ACHN (cell line): ENCODE data around the gene TCEANC2.
A peak's percentile ranks its signal among the peaks of the same experiment; 100 is the strongest.

Experiments
- DNase-seq: peaks from one replicate; pipeline ENCODE4 v3.0.0-alpha.2; 2015
- in situ Hi-C: cut with HindIII; loops from 2 replicates; pipeline ENCODE4 v1.10.0; 2017; ENCODE audit warnings: low sequenced_read_pairs, low pct_ligation_motif_present, low pct_unique_long_range_greater_than_20kb

The TCEANC2 gene

DNA sequence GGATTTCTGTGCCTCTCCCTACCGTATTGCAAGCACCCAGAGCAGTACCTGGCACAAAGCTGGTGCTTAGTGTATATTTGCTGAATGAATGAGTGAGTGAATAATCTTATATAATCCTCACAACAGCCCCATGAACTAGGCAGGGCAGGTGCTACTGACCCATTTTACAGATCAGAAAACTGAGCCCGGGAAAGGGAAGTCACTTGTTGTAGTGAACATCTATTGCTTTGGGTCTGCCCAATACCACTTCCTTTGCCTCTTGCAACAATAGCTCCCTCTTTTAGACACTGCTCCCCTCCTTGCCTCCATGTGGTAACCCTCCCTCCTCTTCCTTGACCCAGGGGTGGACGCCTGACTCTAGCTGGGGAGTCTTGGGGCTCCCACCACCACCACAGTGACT, 96.3 kb downstream of the TCEANC2 start:
- DNase-seq, result no peak
- in situ Hi-C loops, result no loop called here

DNA sequence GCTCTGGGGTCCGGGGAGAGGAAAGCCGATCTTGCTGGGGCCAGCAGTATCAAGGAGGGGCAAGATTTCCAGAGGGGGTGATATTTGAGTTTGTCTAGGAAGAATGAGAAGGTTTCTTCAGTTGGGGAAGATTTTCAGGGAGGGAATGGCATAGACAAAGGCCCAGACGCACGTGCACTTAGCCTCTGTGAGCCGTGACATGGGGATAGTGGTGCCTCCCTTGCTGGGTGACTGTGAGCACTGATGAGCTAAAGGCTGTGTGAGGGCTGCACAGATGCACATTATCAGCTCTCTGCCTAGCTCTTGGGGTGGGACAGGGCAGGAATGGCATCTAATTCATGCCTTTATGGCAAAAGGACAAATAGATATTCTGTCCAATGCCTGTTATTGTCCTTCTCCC, 97.6 kb downstream of the TCEANC2 start:
- no peak for DNase-seq
- in situ Hi-C loops, result no loop called here

DNA sequence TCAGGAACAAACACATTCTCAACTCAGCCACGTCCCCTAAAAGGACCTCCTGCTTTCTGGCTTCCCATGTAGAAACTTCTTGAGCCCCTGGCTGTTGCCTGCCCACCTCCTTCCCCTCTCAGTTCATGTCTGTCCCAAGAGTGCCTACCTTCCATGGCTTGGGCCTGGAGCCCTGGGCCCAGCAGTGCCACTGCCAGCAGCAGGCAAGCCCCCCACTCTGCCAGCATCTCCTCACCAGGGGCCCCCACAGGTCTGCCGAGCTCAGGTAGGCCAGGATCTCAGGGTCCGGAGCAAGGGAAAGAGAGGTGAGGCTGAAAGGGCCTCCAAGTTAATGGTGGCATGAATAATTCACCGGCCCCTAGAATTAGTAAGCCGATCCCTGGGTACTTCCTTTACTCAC, 99.3 kb downstream of the TCEANC2 start, which contains the start of gene CDCP2:
CDCP2 (minus strand) TSS at position 305 of the 400 bp plus-strand sequence; CDS start at position 227, 78 bp downstream.
- in situ Hi-C loops, result no loop called here
- no peak for DNase-seq

GRCh38 chr1:54153535-54154439, 100.4 kb downstream of the TCEANC2 start:
- in situ Hi-C loops, result no loop called here
- peak; percentile 8 for DNase-seq
